Activated naive CD8-positive, alpha-beta T cell treated with anti-CD3 and anti-CD28 coated beads, Interleukin-2, amount 10 ng/mL, durations not matched to agents 7 days and 5 days (primary cell): Measurements from ENCODE around the gene MAP2K6. TPM values are rescaled to one million over a fixed set of nuclear protein-coding genes. Genes with fewer than 3 reads are reported as not detected.

Experiments
- ATAC-seq: fragments of 150-1000 bp; cut with Tn5 transposase; one replicate; pipeline ENCODE4 v1.10.0; 2021; ENCODE audit warnings: low read depth, moderate library complexity
- POLR2A ChIA-PET: fragments of 350-600 bp; sonication (Branson Sonifier 250); formaldehyde crosslinking; loops from one replicate; lab custom pipeline; 2021; ENCODE audit warnings: antibody characterized with exemption; lab: Charles Lee
- DNase-seq: peaks from one replicate; pipeline ENCODE4 v3.0.0; 2021
- H3K27ac Mint-ChIP-seq: one replicate; pipeline ENCODE4 v1.8.0; 2022; ENCODE audit warnings: mild to moderate bottlenecking, mixed read lengths
- H3K27me3 Mint-ChIP-seq: one replicate; pipeline ENCODE4 v1.8.0; 2022; ENCODE audit warnings: mild to moderate bottlenecking, moderate library complexity, mixed read lengths
- H3K36me3 Mint-ChIP-seq: one replicate; pipeline ENCODE4 v1.8.0; 2021; ENCODE audit warnings: mild to moderate bottlenecking, mixed read lengths
- H3K4me1 Mint-ChIP-seq: one replicate; pipeline ENCODE4 v1.8.0; 2021; ENCODE audit warnings: mixed read lengths
- H3K4me3 Mint-ChIP-seq: one replicate; pipeline ENCODE4 v1.8.0; 2022; ENCODE audit warnings: mild to moderate bottlenecking, moderate library complexity, mixed read lengths
- H3K9me3 Mint-ChIP-seq: one replicate; pipeline ENCODE4 v1.8.0; 2021; ENCODE audit warnings: mixed read lengths
- total RNA-seq, 2 experiments: library from RNA; stranded (reverse); gene quantifications; one replicate each; pipeline ENCODE4 v1.2.3, GENCODE V29; 2021

MAP2K6 gene
- total RNA-seq, 2 experiments from 2014 or later: 11.7 to 13.6 TPM

GRCh38 chr17:69597898-69598692, 183.6 kb downstream of the MAP2K6 start:
- ATAC-seq: no peak
- Mint-ChIP-seq H3K4me1 (peaks cover 9% of the 10 kb centered on the region), H3K4me3 (no peak overlapping the region), H3K27me3 (peaks cover 2% of the 10 kb centered on the region), H3K36me3 (no peaks in the 10 kb centered on the region), H3K27ac (no peak overlapping the region), H3K9me3 (no peaks in the 10 kb centered on the region)
- DNase-seq: no peak
- POLR2A ChIA-PET: no interaction called here

GRCh38 chr17:69602972-69603371, 188.5 kb downstream of the MAP2K6 start:
- H3K4me3 Mint-ChIP-seq: no peak overlapping the region
- H3K4me1 Mint-ChIP-seq: peaks cover 22% of the 10 kb centered on the region
- H3K36me3 Mint-ChIP-seq: no peaks in the 10 kb centered on the region
- no peaks in the 10 kb centered on the region for H3K27me3 Mint-ChIP-seq
- peak; percentile 62 for ATAC-seq
- POLR2A ChIA-PET: no interaction called here
- no peaks in the 10 kb centered on the region for H3K9me3 Mint-ChIP-seq
- no peak for DNase-seq
- peak overlapping the region; percentile 42 for H3K27ac Mint-ChIP-seq

Other genes starting within 250 kb of the MAP2K6 start
- under 1 TPM; 0.82 to 0.91 TPM for gene ABCA10, start 185.9 kb upstream of the MAP2K6 start, total RNA-seq
- gene ABCA5, start 87.6 kb upstream of the MAP2K6 start, total RNA-seq: 10 to 100 TPM; 22.6 to 26.7 TPM